AG08396 (cell line): Measurements from ENCODE around the gene KCNJ3.

ENCODE experiments used
- DNase-seq: peaks from one replicate; pipeline ENCODE4 v3.0.0; 2012; ENCODE audit warnings: low spot score, mixed read lengths

Gene KCNJ3

GRCh38 chr2:154698296-154698720, at the start of gene KCNJ3:
TSS of gene KCNJ3 (plus strand) at chr2:154698695. CDS start at chr2:154698776, 81 bp downstream.
- DNase-seq: no peak

GRCh38 chr2:154655499-154655898, 43.0 kb upstream of the KCNJ3 start:
- no peak for DNase-seq

- no peak for DNase-seq
Observed at GRCh38 chr2:154658854-154659253, 39.6 kb upstream of the KCNJ3 start.

DNA sequence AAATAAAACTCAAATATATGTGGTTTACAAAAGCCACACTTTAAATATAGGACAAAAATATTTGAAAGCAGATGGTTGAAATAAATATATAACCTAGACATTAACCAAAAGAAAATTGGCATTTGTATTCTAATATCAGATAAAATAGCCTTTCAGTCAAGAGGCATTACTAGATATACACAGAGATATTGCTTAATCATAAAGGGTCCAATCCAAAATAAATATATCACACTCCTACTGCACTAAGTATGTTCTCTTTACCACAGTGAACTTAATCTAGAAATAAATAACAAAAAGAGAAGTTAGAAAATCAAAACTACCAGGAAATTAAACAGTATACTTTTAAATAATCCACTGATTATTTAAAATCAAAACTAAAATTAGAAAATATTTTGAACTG, 34.2 kb upstream of the KCNJ3 start:
- DNase-seq: no peak

GRCh38 chr2:154670083-154670482, 28.4 kb upstream of the KCNJ3 start:
- DNase-seq: no peak

GRCh38 chr2:154673694-154674093, 24.8 kb upstream of the KCNJ3 start:
- no peak for DNase-seq

- no peak for DNase-seq
Observed at GRCh38 chr2:154677401-154677800, 21.1 kb upstream of the KCNJ3 start.

GRCh38 chr2:154681741-154682140, 16.8 kb upstream of the KCNJ3 start:
- DNase-seq: no peak

DNA sequence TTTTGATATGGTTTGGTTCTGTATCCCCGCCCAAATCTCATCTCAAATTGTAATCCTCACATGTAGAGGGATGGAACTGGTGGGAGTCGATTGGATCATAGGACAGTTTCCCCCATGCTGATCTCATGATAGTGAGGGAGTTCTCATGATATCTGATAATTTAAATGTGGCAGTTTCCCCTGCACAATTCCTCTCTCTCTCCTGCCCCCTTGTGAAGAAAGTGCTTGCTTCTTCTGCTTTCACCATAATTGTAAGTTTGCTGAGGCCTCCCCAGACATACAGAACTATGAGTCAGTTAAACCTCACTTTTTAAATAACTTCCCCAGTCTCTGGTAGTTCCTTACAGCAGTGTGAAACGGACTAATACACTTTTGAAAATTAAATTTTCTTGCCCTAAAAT, 12.3 kb upstream of the KCNJ3 start:
- DNase-seq: no peak

DNA sequence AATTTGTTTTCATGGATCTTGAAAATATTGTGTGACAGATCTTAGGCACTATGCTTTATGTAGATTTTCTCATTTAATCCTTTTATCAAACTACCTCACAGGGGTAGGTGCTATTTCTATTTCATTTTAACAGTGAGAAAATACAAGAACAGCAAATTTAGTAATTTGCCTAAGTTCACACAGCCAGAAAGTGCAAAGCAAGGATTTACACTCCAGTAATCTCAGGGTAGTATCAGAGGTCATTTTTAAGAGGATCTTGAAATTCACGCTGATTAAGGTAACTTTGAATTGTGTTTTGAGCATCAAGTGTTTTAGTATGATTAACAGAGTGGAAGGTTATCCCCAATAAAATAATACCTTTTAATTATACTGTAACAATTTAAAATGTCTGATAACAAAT, 10.1 kb upstream of the KCNJ3 start:
- DNase-seq: no peak

- DNase-seq: no peak
Observed at GRCh38 chr2:154689158-154689557, 9.3 kb upstream of the KCNJ3 start.

DNA sequence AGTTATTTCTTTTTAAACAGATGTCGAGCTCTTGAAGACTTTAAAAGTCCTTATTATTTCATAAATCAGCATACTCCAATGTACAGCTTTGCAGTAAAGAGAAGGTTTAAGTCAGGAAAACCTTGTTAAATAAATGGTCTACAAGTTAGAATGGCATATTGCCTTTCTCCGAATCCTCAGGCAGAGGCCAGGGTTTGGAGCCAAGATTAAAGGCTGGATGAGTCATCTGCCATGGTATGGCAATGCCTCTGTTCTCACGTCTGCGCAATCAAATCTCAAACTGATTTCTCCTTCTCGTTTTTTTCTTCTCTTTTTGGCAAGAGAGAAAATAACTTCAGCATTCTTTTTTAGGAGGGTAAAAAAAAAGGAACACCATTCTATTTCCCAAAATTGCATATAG, 5.6 kb upstream of the KCNJ3 start:
- DNase-seq: no peak

DNA sequence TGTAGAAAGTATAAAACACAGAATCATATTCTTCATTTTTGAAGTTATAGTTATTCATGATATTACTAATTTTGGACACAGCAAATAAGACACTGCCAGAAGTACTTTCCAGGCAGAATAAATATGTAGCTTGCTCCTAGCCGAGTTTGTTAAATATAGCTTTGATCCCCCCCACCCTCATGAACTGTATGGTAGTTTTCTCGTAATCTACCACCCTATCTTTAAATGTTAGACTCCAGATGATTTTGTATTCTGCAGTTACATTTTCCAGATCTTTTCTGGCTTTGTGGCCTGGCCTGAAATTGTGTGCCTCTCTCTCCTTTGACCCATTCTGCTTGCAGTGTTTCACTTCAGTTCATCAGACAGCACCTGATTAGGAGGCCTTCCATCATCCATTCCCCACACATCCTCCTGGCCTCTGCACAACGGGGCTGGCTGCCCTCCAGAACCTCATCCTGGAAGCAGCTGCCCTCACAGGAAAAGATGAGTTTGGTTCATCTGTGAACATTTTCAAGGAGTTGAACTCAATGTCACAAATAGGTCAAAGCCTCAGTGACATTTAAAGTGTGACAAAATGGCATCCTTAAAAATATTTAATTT, 4.7 kb upstream of the KCNJ3 start:
- DNase-seq: no peak

DNA sequence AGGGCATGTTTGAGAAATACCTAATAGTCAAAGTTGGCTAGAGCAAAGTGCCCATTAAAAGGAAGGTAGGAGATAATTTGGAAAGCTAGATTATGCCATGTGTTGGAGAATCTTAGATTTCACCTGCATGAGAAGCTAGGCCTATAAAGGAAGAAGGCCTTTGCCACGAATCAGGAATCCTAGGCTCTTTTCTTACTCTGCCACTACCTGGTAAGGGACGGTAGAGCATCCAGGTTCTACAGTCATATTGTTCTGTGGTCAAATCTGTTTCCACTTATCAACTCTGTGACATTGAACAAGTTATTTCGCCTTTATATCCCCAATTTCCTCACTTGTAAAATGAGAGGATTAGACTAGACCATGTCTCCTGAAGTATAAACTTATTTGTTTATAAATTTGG, 3.6 kb upstream of the KCNJ3 start:
- no peak for DNase-seq

- DNase-seq: no peak
Observed at GRCh38 chr2:154696369-154696768, 2.1 kb upstream of the KCNJ3 start.

DNA sequence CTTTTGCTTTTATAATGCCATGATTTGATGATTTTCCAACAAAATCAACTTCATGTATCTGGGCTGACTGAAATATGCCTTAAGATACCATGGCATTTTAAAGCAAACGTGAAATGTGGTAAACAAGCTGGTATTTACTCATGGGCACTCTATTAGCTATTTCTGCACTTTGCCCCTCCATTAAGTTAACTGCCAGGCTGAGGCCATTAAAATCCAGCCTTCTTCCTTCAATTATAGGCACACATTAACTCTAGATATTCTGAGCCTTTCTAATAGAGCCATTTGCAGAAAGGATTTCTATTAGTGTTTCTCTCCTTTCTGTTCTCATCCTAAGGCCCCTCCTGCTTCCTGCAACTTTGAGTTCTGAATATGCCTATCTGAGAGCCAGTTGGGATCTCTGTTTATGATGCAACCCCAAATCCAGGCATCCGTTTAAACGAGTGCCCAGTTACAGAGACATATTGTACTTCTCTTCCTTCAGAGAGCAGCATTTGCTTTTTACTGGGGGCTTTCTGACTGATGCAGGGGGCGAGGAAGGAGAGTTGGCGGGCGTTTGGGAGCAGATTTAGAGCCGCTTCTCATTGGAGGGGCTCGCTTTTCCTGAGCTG, 1.6 kb upstream of the KCNJ3 start:
- DNase-seq: no peak

DNA sequence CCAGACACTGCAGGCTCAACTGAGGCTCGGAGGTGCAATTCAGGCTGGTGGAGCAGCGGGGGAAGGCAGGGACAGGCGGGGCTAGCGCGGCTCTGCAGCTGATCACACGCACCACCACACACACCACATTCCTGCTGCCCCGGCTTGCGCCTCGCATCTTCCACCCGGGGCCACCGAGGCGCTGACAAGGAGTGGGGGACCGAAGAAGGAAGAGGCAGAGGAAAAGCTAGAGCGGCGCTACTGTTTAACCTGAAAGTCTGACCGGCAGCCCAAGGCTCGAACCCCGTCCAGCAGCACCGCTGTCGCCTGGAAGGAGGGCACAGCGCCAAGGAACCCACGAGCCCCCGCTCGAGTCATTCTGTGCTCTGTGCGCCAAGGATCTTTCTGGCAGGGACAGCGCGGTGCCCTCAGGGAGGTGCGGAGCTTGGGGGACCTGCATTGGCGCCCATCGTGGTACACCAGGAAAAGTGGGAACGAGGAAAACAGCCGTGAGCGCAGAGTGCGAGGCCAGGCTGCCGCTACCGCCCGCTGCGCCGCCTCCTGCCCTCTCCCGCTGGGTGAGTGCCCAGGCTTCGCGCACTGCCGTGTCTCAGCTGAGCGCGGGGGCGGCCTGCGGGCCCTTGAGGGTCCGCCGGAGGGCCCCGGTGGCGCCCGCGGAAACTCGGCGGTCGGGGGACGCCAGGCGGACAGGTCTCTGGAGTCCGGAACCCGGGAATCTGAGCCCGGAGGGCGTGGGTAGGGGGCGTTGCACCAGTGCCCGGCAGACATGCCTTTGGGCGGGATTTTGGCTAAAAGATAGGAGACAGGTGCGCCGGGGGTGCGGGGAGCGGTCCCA, 860 bp upstream of the KCNJ3 start:
- DNase-seq: no peak

DNA sequence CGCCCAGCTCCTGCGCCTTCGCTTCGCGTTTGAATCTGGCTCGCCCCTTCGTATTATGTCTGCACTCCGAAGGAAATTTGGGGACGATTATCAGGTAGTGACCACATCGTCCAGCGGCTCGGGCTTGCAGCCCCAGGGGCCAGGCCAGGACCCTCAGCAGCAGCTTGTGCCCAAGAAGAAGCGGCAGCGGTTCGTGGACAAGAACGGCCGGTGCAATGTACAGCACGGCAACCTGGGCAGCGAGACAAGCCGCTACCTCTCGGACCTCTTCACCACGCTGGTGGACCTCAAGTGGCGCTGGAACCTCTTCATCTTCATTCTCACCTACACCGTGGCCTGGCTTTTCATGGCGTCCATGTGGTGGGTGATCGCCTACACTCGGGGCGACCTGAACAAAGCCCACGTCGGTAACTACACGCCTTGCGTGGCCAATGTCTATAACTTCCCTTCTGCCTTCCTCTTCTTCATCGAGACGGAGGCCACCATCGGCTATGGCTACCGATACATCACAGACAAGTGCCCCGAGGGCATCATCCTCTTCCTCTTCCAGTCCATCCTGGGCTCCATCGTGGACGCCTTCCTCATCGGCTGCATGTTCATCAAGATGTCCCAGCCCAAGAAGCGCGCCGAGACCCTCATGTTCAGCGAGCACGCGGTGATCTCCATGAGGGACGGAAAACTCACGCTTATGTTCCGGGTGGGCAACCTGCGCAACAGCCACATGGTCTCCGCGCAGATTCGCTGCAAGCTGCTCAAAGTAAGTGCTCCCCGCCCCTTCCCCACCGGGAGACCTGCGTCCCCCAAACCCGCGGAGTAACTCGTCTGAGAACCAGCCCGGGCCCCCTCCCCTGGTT, 453 bp downstream of the KCNJ3 start:
- no peak for DNase-seq

DNA sequence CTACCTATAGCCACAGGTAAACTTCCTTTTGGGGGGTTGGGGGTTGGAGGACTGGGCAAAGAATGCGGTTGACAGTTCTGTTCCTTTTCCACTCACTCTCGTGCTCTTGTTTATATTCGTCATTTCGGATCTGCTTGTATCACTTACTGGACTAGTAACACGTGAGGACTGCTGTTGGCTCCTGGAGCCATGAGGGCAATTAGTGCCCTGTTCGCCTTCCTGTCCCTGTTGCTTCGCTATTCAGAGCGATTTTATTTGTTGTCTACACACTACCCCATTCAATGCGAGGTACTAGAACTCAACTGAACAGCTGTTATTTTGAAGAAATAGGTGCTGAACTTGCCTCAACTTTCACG, 1.1 kb downstream of the KCNJ3 start:
- no peak for DNase-seq

- no peak for DNase-seq
Observed at GRCh38 chr2:154700136-154700535, 1.6 kb downstream of the KCNJ3 start.

DNA sequence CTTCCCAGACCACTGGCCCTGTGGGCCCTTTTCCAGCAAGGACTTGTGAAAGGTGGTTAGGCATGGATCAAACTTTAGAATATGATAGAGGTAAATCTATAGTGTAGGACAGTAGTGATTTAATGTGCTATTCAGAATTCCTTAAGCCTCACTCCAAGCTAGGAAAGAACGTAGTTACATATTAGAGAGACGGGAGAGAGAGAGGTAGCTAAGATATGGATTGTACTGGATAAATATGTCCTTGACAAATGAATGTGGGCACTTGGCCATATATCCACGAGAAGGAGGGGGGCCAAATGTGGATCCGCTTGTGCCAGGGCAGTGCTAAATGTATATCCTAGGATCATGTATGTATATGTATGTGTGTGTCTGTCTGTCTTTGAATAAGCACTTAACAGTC, 6.5 kb downstream of the KCNJ3 start:
- no peak for DNase-seq

- DNase-seq: no peak
Observed at GRCh38 chr2:154706660-154707059, 8.2 kb downstream of the KCNJ3 start.
